OCI-M1 (cell line): ENCODE results near the gene FAM227A.

ENCODE experiments used
- DNase-seq: peaks from one replicate; lab custom pipeline; 2025; lab: John Stamatoyannopoulos, UW

The FAM227A gene

DNA sequence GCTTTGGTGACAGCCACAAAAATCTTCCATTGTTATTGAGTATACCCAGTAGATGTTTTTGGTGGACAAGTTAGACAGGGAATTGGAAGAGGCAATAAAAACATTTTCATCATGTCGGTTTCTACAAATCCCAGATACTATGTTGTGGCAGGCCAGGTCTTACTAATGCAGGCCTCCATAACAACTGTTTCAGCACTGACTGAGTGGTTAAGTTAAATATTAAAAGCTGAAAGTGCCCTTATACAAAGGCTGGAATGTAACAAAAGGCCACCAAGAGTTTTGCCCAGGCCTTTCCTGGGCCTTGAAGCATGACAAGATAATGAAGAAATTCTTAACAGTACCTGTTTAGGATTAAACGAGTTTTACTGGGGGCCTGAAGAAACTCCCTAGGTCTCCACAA, 115.5 kb downstream of the FAM227A start:
- no peak for DNase-seq

DNA sequence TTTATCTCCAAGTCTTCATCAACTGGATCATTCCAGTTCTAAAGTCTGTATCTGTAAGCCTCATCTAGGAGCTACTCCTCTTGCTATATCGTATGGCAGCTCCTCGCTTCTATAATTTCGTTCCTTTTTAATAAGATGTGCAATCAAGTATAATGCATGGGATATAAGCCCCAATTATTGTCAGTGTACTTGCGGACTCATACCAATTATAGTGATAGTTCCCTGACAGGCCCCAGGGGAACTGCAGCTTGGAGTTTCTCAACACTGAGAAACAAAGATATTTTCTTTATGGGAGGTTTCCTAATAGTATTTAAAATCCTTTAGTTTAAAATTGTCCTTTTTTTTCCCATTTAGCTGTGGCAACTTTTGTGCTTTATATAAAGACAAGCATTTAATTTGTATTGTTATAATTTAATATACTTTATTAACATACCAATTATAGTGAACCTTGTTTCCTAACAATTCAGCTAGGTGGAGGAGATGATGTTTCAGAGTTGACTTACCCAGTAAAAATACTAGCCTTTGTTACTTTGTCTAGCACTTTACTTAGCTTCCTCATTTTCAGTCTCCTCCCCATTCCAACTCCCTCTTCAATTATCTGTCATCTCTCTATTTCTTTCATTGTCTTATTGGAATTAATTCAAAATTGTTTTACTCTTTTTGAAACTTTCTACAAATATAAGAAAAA, 124.8 kb downstream of the FAM227A start:
- peak; percentile 65 for DNase-seq
